CD4-positive, alpha-beta T cell treated with Interleukin-17A for 4 hours (primary cell): ENCODE results near the gene BUB1.
"Not testable (repeated sequence)": the region's sequence is repeated elsewhere in the genome, so short reads cannot be mapped to it uniquely, and the experiment has no call there.

Experiments used
- DNase-seq: peaks from one replicate; pipeline ENCODE4 v3.0.0-alpha.2; 2020; ENCODE audit warnings: mixed read lengths

Gene BUB1

DNA sequence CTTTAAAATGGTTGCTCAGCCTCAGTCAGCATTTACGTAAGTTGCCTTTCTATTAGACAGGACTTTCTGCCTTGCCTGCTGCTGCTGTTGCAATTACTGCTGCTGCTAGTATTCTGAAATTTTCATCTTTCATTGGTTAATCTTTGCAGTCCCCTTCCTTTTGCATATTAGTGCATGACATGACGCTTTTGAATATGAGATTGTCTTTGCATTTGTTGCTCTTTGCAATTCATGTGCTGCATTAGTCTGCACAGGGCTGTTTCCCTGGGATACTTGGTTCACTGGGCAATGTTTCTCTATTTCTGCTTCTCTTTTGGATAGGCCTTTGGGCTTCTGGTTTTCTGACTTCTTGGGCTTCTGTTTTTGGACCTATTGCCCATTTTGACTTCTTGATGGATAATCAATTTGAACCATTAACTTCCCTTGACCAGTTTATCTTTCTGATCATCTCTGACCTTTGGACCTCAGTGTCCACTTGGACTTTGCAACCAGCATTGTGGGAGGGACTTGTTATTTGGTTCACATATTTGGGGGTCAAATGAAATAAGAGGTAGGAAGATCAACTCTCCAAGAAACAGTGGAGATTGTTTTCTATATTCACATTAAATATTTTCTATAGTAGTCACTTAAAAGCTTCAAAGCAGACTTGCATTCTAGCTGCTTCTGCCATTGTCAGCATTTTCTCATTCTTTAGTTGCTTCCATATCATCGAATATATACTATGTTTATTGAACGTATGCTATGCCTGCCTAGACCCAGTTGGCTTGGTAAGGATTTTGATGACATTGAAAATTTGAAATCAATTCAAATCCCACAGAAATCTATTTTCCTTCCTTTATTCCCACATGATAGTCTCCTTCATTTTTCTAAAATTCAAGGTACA, 12.5 kb upstream of the BUB1 start:
- no peak for DNase-seq

- DNase-seq = no peak
These were observed 10.8 kb upstream of the BUB1 start for GRCh38 chr2:110688594-110689091.

DNA sequence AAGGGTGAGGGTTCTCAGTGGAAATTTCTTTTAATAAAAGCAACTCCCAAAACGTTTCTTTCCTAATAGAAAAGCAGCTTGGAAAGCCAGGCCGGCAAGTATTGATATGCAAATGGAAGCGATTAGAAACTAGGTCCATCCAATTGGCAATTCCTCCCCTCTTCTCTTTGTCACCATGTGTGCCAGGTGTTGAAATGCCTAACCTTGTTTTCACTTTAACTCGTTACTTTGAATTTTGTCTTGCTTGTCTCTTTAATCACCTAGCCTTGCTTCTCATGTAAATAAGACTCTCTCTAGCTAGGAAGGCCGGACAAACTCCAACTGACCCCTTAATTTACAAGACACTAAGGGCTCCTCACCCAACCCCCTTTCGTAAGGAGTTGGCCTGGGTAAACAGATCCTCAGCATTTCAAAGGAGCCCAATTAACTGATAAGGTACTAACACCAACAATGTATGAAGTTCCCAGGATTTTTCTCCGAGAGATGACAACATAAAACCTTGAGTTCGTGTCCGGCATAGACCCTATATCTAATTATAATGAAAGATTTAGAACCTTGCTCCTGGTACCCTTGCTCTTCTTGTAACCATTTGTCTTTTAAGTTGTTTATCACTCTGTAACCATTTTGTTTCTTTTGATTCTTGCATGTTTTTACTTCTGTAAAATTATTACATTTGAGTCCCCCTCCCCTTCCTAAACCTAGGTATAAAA, 10.1 kb upstream of the BUB1 start:
- DNase-seq = not testable (repeated sequence)

- no peak for DNase-seq
These were observed 5.0 kb upstream of the BUB1 start for GRCh38 chr2:110682872-110683271.

- no peak for DNase-seq
These were observed 4.4 kb upstream of the BUB1 start for GRCh38 chr2:110682267-110682666.

DNA sequence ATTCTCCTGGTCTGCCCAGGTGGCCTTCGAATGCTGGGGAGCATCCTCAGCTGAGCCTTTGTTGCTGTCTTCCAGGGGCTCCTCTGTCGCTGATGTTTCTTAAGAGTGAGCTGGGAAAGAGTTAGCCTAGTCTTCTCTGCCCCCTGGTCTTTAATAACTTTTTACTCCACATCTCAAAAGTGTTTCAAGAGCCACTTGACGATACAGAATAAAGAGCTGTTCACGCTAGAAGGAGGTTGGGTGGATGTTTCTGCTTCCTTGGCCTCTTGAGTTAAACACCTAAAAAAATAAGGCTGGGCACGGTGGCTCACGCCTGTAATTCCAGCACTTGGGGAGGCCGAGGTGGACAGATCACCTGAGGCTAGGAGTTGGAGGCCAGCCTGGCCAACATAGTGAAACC, 2.8 kb upstream of the BUB1 start:
- no peak for DNase-seq

GRCh38 chr2:110679865-110680264, 2.0 kb upstream of the BUB1 start:
- DNase-seq = no peak

DNA sequence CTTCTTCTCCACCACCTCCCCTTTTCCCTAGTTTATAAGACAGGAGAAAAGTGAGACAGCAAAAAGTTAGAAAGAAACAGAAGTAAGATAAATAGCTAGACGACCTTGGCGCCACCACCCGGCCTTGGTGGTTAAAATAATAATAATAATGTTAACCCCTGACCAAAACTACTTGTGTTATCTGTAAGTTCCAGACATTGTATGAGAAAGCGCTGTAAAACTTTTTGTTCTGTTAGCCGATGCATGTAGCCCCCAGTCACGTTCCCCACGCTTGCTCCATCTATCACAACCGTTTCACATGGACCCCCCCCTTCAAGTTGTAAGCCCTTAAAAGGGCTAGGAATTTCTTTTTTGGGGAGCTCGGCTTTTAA, 1.5 kb upstream of the BUB1 start:
- DNase-seq = no peak

GRCh38 chr2:110678457-110679336, 834 bp upstream of the BUB1 start:
- peak; percentile 38 for DNase-seq

DNA sequence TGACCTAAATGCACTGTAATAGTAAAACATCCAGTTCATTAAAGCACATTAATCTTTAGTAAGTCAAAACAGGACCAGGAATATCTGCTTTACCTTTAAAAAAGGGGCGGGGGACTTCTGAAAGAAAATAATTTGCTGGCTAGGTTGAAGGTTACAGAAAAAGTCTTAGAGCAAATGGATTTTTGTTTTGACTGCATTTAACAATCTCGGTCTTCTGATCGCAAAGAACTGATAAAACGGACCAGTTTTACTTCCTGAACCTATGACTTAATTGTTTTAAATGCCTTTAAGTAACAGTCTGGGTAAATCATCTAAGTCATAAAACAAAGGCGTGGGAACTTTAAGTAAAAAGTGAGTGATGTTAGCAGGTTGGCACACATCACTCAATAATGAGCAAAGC, 783 bp downstream of the BUB1 start:
- no peak for DNase-seq

GRCh38 chr2:110675679-110676078, 2.2 kb downstream of the BUB1 start:
- no peak for DNase-seq

DNA sequence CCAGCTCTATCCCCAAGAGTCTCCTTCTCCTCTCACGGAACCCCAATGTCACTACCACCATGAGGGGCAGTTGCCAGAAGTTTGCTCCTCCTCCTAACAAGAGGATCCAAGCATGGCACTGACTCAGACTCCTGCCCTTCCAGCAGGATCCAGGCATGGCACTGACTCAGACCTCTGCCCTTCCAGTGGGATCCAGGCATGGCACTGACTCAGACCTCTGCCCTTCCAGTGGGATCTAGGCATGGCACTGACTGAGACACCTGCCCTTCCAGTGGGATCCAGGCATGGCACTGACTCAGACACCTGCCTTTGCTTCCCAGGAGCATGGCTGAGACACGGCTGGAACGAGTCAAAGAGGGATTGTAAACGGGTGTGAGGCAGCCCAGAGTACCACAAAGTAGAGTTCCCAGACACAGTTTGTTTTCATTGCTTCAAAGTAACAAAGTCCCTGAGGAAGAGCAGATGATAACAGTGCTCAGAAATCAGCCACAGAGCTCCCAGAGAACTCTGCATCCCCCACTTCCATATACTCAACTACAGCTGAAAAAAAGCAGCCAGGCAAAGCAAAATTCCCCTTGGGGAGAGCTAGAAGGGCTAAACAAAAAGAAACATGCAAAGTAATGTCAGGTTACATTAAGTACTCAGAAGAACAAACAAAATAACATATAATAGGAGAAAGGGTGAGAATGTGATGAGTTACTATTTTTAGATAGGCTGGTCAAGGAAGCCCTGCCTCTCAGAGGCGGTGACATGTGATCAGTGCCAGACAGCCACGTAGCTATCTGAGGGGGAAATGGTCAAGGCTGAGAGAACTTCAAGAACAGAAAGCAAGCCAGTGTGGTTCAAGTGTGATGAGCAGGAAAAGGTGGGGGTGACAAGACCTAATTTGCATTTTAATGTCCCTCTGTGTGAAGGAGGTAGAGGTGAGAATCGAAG, 3.0 kb downstream of the BUB1 start:
- no peak for DNase-seq

DNA sequence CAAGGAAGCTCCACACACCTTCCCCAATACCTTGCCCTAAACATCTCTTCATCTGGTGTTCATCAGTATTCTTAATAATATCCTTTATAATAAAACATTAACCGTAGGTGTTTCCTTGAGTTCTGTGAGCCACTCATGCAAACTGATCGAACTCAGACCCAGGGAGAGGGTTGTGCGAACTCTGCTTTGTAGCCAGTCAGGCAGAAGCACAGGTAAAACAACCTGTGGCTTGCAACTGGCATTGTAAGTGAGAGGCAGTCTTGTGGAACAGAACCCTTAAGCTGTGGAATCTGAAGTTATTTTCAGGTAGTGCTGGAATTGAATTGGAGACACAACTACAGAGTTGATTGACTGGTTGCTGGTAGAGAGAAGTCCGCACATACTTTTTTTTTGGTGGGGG, 4.7 kb downstream of the BUB1 start:
- DNase-seq = no peak

GRCh38 chr2:110670826-110671225, 7.0 kb downstream of the BUB1 start:
- DNase-seq = no peak

- no peak for DNase-seq
These were observed 8.8 kb downstream of the BUB1 start for GRCh38 chr2:110669079-110669478.

GRCh38 chr2:110667071-110667470, 10.8 kb downstream of the BUB1 start:
- DNase-seq = no peak

GRCh38 chr2:110664135-110664534, 13.7 kb downstream of the BUB1 start:
- DNase-seq = no peak

DNA sequence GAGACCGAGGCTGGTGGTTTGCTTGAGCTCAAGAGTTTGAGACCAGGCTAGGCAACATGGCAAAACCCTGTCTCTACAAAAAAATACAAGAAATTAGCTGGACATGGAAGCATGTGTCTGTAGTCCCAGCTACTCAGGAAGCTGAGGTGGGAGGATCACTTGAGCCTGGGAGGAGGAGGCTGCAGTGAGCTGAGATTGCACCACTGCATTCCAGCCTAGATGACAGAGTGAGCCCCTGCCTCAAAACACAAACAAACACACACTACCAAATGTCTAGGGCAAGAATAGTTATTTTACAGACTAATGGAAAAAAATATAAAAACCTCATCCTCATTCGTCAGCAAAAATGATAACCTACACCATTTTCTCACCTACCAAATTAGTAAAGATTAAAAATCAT, 15.3 kb downstream of the BUB1 start:
- no peak for DNase-seq

DNA sequence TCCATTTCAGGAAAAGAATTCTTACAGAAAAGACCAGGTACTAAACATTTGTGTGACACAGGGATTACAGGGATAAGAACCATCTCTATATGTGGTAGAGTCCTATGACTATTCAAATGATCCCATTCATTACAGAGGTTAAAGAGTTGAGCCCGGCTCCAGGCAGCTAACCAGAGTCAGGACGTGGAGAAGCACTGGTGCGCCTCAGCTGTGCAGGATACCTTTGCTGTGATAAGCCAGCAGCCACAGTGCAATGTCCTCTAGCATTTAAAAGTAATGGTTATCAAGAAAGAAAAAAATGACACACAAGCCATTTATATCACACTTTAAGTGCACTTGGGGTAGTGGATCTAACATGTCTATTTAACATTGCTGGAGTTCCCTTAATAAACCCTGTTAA, 17.3 kb downstream of the BUB1 start:
- DNase-seq = no peak

- DNase-seq = no peak
These were observed 18.6 kb downstream of the BUB1 start for GRCh38 chr2:110659248-110659647.

GRCh38 chr2:110657724-110658305, 20.0 kb downstream of the BUB1 start:
- DNase-seq = peak; percentile 8

DNA sequence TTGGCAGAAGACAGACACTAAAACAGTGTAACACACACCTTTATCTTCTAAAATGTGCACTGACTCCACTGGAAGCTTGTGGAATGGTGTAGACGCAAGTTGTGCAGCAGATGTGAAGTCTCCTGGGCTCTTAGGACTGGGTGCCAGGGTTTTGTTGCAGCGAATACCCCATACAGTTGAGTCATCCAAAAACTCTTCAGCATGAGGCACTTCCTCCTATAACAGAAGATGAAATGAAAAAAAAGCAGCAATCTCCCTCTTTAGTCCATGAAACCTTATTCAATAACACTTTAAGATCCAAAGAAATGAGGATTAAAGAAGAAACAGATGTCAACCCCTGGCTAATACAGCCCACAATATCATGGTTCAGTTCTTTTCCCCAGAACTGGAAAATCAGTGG, 22.2 kb downstream of the BUB1 start:
- no peak for DNase-seq
